ENCODE data around the gene ADAMTS16.

DNA sequence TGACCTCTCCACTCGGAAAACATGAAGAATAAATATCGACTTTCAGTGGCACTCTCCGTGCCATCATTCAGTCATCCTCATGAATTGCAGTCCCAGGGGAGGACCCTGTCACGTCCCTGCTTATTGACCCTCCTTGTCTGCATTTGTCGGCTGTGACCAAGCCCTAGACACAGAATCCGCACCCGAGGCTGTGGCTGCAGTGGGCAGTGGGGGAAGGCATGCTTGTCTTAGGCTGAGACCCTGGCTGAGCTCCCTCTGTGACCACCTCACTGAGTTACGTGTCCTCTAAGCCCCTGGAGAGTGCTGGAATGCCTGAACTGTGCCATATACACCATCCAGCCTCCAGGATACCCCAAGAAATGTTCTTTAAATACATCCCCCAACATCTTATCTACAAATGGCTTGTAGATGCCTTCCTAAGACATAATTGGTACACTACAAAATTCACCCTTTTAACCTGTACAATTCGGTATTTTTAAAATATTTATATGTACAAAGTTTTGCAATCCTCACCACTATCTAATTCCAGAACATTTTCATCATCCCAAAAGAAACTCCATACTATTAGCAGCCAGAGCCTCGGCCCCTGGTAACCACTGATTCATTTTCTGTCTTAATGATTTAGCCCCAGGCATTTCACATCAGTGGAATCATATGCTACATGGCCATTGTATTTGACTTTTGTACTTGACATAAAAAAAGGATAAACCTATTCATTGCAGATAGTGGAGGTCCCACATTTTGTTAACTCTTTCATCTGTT lies 201.6 kb downstream of the ADAMTS16 start:
- TF ChIP-seq TAF1 (IDR thresholded peaks at IDR 0.05; ENCODE audit: low read depth, low read length): no peak
- no peak for TF ChIP-seq POLR2AphosphoS5 (IDR thresholded peaks at IDR 0.05; ENCODE audit: low read depth, low read length)
- no peak for TF ChIP-seq POLR2A (IDR thresholded peaks at IDR 0.05; ENCODE audit: low read depth, low read length)
- no peak for TF ChIP-seq SPI1 (IDR thresholded peaks at IDR 0.05; ENCODE audit: low read depth, low read length)
- TF ChIP-seq POU2F2 (IDR thresholded peaks at IDR 0.05; ENCODE audit: low read depth, low read length): no peak
